NCI-H524 (cell line): ENCODE measurements around the gene CA11.
"Not testable (repeated sequence)": the region's sequence is repeated elsewhere in the genome, so short reads cannot be mapped to it uniquely, and the experiment has no call there.

Experiments used
- DNase-seq, 2 experiments: peaks; one replicate each; lab custom pipeline; 2025; lab: John Stamatoyannopoulos, UW

The CA11 gene

DNA sequence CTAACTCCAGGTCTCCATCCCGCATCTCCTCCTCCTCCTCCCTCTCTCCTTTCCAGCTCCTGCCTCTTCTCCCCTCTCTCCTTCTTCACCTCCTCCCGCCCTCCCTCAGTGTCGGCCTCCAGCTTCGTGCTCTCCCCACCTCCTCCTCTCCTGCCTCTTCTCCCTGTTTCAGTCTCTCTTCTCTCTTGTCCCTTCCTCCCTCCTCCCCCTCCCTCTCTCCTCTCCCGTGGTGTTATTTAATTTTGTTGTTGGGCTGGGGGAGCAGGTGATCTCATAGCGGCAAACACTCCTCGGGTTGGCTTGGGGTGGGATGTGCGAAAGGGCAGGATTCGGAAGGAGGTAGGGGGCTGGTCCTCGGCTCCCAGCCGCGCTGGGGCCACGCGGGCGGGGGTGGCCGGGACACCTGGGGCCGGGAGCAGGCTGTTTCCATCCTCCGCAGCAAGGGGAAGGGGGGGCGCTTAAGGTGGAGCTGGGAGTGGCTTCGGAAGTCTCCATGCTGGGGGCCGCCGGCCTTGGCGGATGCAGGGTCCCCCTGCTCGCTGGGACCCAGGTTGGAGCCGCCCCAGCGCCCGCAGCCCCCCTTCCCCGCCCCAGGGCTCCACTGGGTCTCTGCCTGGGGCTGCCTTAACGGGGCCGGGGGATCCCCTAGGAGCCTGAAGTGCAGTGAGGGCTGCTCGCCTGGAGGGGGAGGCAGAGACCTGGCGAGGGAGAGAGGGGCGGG is at the start of gene CA11:
Gene CA11, minus strand, starts transcription at position 187 of the 721 bp plus-strand sequence. CDS start 555 bp downstream, outside the sequence.
- peak; percentile 95 to 96 for DNase-seq

DNA sequence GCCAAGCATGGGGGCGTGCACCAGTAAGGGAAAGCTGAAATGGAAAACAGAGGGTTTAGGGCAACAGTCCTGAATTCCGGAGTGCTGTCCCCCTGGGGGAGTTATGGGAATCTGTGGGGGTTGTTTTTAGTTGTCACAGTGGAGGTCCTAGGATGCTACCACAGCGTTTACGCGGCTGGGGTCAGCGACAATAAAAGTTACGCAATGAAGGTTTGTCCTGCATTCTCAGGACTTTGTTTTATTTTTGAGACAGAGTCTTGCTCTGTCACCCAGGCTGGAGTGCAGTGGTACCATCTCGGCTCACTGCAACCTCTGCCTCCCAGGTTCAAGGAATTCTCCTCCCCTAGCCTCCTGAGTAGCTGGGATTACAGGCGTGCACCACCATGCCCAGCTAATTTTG is 47.6 kb upstream of the CA11 start:
- DNase-seq, result not testable (repeated sequence)

DNA sequence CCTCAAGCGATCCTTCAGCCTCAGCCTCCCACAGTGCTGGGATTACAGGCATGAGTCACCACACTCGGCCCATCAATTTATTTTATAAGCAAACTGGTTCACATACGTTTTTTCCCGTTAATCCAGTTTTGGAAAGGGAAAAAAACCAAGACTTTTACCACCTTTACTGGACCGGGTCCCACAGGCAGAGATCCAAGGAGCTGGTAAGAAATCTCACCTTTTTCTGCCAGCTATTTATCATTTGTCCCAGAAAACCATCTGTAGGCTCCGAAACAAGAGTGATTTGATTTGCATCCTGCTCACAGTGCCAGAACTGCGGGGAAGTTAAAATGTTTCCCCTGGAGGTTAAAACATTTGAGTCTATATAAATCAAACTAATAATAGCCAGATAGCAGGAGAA is 43.5 kb upstream of the CA11 start:
- no peak for DNase-seq

DNA sequence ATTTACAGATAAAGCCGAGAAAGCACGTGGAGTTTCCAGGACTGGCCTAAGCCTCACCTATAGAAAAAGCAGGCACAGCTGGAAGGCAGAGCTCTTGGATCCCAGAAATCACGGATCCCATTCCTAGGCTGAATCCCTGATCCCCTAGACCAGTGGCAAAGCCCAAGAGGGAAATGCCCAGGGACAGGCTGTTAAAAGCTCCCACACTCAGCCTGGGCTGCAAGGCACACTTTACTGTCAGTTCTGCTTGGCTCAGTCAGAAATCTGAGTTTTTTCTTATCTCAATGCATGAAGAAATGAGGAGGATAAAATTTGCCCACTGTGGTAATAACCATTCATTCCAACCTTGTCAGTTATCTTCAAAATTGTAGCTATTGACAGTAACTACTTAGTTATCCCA is 41.8 kb upstream of the CA11 start:
- no peak for DNase-seq

DNA sequence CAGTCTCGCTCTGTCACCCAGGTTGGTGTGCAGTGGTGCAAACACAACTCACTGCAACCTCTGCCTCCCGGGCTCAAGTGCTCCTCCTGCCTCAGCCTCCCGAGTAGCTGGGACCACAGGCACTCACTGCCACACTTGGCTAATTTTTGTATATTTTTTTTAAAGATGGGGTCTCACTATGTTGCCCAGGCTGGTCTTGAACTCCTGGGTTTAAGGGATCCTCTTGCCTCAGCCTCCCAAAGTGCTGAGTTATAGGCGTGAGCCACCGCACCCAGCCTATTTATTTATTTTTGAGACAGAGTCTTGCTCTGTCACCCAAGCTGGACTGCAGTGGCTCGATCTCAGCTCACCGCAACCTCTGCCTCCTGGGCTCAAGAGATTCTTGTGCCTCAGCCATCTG is 40.6 kb upstream of the CA11 start:
- not testable (repeated sequence) for DNase-seq

DNA sequence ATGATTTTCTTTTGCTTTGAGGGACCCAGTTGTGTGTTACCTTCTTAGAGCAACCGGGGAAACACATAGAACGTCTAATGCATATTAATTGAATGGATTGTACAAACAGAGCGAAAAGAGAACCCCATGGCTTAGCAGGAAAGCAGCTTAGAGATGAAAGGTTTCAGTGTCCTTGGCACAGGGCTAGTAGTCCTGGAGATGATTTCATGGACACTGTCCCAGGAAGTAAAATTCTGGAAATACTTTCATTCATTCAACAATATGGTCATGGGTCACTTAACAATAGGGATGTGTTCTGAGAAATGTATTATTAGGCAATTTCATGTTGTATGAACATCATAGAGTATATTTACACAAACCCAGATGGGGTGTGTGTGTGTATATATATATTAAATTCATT is 40.1 kb upstream of the CA11 start:
- DNase-seq, result no peak

DNA sequence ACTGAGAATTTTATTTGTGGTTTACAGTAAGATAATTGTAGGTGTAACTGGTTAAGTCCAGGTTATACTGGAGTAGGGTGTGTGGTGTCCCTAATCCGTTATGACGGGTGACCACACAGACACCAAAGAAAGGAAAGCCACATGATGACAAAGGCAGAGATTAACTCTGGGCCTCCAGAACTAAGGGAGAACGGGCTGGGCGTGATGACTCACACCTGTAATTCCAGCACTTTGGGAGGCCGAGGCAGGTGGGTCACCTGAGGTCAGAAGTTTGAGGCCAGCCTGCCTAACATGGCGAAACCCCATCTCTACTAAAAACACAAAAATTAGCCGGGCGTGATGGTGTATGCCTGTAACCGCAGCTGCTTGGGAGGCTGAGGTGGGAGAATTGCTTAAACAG is 39.6 kb upstream of the CA11 start:
- DNase-seq, result no peak

DNA sequence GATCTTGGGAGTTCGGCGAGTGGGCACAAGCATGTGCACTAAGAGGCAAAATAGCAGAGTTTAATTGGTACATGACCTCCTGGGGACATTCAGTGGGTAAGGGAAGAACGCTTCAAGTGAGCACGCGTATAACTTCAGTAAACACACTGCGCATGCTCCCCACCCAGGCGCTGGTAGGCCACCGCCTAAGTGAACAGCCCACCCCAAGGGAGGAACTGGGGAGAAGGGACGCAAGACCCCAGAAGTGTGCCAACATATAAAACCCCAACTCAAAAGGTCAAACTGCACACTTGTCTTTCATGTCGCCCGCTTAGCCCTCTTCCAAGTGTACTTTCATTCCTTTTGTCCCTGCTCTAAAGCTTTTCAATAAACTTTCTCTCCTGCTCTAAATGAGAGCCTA is 37.4 kb upstream of the CA11 start:
- DNase-seq, result no peak

DNA sequence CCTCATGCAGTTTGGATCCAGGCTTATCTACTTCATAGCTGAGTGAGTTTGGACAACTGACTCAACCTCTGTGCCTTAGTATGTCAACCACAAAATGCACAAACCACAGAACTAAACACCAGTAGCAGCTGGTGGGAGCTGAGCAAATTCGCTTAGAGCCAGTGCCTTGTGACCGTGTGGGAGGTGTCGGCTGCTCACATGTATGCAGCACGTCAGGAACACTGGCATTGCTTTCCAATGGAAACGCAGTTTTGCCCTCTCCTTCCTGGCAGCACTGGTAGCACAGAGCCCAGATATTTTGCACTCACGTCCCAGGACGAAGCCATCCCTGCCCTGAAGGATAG is 35.1 kb upstream of the CA11 start:
- no peak for DNase-seq

DNA sequence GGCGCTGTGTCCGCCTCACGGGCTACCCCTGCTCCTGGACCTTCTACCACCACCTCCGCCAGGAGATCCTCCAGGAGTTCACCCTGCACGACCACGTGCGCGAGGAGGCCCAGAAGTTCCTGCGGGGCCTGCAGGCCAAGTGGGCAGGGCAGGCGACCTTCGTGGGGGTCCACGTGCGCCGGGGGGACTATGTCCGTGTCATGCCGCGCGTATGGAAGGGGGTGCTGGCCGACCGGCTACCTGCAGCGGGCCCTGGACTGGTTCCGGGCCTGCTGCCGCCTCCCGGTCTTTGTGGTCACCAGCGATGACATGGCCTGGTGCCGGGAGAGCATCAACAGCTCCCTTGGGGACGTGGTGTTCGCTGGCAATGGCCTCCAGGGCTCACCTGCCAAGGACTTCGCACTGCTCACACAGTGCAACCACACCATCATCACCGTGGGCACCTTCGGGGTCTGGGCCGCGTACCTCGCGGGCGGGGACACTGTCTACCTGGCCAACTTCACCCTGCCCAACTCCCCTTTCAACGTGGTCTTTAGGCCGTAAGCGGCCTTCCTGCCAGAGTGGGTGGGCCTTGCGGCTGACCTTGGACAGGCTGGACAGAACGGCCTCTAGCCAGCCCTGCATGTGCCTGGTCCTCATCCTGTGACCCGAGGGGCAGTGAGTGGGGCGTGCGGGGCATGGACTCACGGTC is 34.6 kb upstream of the CA11 start:
- DNase-seq, result no peak

DNA sequence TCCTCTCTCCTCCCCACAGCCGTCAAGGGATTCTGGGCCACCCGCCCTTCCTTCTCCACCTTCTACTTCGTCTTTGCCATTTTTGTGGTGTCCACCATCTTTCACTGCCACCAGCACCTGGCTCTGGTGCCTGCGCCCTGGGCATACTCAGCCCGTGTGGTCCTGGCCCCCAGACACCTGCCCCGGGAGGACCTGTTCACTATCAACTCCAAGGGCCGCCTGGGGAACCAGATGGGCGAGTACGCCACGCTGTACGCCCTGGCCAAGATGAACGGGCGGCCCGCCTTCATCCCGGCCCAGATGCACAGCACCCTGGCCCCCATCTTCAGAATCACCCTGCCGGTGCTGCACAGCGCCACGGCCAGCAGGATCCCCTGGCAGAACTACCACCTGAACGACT is 34.0 kb upstream of the CA11 start:
- not testable (repeated sequence) for DNase-seq

DNA sequence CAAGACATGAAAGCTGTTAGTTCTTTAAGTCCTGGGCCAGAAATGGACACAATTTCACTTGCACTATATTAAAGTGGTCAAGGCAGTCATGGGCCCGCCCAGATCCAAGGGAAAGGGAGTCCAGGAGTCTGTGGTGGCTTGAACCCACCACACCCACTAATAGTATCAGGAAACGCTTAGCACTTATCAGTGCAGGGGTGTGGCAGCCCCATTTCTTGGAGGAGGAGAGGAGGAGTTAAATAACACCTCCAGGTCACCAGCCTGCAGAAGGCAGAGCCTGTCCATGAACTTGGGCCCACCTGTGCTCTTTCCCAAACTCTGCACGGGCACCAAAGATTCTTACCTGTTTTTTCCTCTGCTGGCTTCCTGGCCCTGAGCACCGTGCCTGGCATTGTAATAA is 32.2 kb upstream of the CA11 start:
- no peak for DNase-seq

DNA sequence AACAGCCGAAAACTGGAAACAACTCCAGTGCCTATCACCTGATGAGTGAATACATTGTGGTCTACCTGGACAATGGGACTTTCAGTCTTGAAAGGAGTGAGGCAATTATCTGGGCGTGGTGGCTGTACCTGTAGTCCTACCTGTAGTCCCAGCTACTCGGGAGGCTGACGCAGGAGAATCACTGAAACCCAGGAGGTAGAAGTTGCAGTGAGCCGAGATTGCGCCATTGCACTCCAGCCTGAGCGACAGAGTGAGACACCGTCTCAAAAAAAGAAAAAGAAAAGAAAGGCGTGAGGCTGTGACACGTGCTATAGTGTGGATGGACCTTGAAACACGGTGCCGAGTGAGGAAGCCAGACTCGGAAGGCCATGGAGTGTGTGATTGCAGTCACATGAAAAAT is 30.9 kb upstream of the CA11 start:
- no peak for DNase-seq

DNA sequence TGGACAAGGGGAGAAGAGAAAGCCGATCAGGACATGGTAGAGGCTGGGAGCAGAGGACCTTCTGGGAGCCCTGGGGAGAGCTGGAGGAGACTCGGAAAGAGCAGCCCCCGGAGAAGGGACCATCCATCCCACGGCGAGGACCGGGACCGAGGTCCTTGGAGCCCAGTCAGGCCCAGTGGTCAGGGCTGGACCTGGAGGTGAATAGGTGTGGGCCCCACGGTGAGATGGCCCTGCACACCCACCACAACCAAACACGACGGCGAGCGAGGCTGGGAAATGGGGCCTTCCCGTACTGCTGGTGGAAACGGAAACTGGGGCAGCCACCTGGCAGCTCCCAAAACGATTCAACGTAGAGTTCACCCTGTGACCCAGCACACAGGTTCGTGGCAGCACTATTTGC is 30.5 kb upstream of the CA11 start:
- no peak for DNase-seq

DNA sequence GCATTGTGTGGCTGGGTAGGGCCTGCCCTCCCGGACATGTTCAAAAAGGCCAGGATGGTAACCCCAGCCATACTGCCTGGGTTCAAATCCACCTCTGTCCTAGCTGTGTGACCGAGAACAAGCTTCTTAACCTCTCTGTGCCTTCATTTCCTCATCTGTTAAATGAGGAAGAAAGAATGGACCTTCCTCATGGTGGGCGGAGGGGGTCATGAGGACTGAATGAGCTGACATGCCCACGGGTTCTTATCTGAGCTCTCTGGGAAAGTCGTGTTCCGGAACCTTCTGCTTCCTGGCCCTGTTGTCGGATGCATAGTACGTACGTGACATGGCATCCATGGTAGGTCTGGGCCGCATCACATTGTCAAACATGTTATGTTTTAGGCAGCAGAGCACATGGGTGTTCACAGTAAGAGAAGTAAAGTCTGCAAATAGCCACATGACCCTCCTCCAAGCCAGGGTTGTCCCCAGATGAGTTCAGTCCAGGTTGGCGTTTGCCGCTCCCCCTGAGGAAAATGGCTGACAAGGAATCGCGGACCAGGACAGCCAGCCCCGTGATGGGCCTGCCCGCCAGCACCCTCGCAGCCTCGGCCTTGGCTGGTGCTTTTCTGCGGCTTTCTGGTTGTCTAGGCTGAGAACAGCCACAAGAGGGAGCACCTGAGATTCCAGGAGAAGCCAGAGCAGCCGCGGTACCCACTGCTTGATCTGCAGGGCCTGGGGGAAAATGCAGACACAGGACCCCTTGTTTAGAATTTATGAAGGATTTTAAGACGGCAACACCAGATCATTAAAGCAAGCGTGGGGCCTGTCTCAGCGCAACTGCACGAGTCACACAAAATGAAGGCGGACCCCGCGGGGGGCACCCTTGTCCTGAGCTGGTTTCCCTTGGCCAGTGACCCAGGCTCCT is 29.2 kb upstream of the CA11 start:
- DNase-seq, result peak; percentile 84 to 94

DNA sequence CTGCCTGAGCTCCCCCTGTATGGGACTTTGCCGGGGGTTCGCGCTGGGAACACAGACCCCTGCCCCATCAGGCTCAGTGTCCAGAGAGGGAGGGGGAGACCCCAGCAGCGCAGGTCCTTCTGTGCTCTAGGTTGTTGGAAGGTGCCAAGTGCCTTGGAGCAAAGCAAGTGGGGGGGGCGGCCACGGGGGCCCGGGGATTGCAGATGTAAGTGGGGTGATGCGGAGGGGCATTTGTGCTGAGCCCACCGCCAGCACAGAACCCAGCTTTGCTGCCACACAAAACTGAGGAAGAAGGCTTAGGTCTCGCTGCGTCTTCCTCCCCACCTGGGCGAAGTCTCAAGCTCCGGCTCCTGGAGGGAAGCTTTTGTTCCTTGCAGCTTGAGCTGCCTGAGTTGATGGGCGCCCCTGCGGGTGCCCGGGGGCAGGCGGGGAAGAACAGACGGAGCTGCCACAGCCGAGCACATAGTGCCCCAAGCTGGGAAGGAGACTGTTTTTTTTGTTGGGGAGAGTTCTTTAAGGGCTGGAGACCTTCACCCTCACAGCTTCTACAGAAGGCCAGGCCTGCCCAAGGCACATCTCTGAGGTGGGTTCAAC is 28.3 kb upstream of the CA11 start:
- DNase-seq, result no peak

DNA sequence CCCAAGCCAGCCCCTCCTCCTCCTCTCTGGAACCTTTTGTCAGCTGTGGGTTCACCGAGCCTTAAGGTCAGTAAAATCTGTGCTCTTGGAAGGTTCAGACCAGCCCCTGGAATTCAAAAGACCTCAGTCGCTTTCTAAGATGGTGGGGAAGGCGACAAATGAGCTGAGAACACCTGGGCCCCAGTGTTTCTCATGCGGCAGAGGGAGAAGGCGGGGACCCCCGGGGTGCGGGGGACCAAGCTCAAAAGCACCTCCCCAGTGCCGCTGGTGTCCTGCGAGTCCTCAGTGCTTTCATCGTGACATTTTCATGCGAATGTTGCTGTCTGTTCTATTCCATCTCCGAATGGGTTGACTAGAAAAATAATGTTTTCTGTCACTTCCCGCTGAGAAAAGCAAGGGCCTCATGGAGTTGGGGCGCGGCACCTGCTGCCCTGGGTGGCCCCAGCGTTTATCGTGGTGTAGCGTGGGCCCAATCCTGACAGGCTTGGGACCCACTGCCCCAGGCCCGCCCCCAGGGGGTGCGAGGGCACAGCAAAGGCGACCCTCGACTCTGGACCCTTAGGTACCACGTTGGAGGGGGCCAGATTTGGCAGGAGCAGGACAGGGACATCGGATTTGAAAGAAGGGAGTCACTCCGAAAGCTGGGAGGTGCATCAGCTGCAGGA is 27.6 kb upstream of the CA11 start:
- no peak for DNase-seq

DNA sequence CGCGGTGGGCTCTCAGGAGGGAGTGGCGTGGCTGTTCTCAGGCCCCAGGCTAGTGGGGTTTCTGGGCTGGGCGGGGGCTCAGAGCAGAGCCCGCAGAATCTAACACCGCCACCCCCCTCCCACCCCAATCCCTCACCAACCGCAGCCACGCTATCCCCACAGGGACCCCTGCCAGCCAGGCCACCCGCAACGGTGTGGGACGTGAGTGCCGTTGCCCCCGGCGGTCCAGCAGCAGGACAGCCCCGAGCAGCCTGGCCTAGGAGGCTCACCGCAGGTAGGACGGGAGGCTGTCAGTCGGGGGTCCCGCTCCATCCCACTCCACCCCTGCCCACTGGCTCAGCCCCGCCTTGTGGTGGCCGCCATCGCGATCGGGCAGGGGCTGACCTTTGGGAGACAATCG is 27.0 kb upstream of the CA11 start, which contains the start of gene NTN5:
Gene NTN5, minus strand, starts transcription at position 24 of the 400 bp plus-strand sequence. CDS start 2,031 bp downstream, outside the sequence.
- no peak for DNase-seq

DNA sequence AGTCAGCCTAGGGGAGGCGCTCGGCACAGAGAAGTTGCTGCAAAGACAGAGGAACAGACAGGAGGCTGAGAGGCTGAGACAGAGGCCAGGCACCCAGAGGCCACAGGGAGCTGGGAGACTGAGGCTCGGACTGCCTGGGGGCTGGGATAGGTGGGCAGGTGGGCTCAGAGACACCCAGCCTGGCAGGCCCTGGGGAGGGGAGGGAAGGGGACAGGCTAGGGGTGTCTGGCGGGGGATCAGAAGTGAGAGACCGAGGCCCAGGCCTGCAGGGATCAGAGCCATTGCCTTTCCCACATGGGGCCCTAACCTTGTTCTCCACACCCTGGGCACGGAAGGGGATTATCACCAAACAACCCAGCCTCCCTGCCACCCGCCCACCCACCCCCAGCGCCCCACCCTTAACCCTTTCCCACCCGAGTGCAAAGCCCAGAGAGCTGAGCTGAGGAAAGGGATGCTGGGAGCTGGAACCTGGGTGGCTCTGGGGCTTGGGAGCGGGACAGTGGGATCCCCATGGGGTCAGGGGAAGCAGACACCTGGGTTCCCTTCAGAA is 25.5 kb upstream of the CA11 start:
- peak; percentile 66 to 82 for DNase-seq

DNA sequence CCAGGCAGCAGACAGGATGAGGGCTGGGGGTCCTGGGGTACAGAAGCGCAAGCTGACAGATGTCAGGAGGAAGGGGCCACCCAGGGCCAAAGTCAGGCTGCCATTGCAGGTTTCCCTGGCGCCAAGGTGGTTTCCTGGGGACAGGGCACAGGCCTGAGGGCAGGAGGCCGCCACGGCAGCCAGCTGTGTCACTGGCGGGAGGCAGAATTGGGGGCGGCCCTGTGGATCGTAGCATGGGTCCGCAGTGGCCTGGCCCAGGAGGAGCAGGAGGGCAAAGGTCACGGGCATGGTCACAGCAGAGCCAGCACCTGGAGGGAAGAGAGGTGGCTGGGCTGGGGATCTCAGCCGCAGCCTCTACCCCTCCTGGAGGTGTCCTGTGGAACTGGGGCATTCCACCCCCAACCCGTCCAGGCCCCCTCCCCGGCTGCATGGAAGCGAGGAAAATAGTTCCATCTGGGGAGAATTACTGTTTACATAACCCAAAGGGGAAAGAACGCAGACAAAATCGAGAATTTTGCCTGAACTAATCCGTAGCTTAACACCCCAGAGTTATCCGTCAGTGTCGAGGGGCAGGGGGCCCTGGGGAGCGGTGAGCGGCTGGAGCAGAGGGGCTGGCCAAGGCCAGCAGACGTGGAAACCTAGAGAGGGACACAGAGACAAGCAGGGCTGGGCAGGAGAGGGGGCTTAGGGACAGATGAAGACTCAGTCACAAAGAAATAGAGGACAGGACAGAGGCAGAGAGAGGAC is 24.9 kb upstream of the CA11 start:
- peak in 1 of 2 experiments; percentile 31 for DNase-seq
